Measurements from ENCODE around the gene ARHGEF40.

ARHGEF40 gene

GRCh38 chr14:21098892-21099595, 28.9 kb downstream of the ARHGEF40 start:
- no peak for ATAC-seq

- ATAC-seq: no peak
These were observed 29.5 kb downstream of the ARHGEF40 start for GRCh38 chr14:21099596-21099985.

- ATAC-seq: no peak
These were observed 30.8 kb downstream of the ARHGEF40 start, which contains the start of gene TMEM253 for GRCh38 chr14:21100931-21101330. TSS of gene TMEM253 (plus strand) at chr14:21101066. CDS start at chr14:21101344, 278 bp downstream.

- no peak for ATAC-seq
These were observed 31.8 kb downstream of the ARHGEF40 start for GRCh38 chr14:21101802-21102413.

GRCh38 chr14:21102521-21103410, 32.7 kb downstream of the ARHGEF40 start:
- ATAC-seq: no peak

GRCh38 chr14:21103411-21103709, 33.3 kb downstream of the ARHGEF40 start:
- ATAC-seq: no peak

- peak; percentile 89 to 92 for ATAC-seq
These were observed 33.8 kb downstream of the ARHGEF40 start for GRCh38 chr14:21103710-21104447.

GRCh38 chr14:21104448-21105060, 34.5 kb downstream of the ARHGEF40 start:
- ATAC-seq: peak; percentile 46

- ATAC-seq: no peak
These were observed 35.0 kb downstream of the ARHGEF40 start for GRCh38 chr14:21105095-21105494.

- no peak for ATAC-seq
These were observed 36.0 kb downstream of the ARHGEF40 start for GRCh38 chr14:21106176-21106497.

- ATAC-seq: no peak
These were observed 36.6 kb downstream of the ARHGEF40 start for GRCh38 chr14:21106498-21107282.

- ATAC-seq: no peak
These were observed 37.2 kb downstream of the ARHGEF40 start for GRCh38 chr14:21107283-21107800.

GRCh38 chr14:21108791-21109190, 38.7 kb downstream of the ARHGEF40 start:
- ATAC-seq: no peak

GRCh38 chr14:21109377-21110138, 39.5 kb downstream of the ARHGEF40 start:
- ATAC-seq: peak; percentile 73 to 82

- no peak for ATAC-seq
These were observed 42.2 kb downstream of the ARHGEF40 start for GRCh38 chr14:21112255-21112654.

- ATAC-seq: no peak
These were observed 43.3 kb downstream of the ARHGEF40 start for GRCh38 chr14:21113369-21113768.

GRCh38 chr14:21118933-21119332, 48.8 kb downstream of the ARHGEF40 start:
- no peak for ATAC-seq

GRCh38 chr14:21120686-21121085, 50.6 kb downstream of the ARHGEF40 start:
- no peak for ATAC-seq

GRCh38 chr14:21121122-21121521, 51.0 kb downstream of the ARHGEF40 start:
- peak in 1 of 2 donors; percentile 33 for ATAC-seq

GRCh38 chr14:21123429-21123828, 53.3 kb downstream of the ARHGEF40 start:
- no peak for ATAC-seq

- no peak for ATAC-seq
These were observed 63.8 kb downstream of the ARHGEF40 start for GRCh38 chr14:21133901-21134300.
